GM23248 (cell line): ENCODE measurements around the gene TNFRSF18.

Experiments used
- EZH2 ChIP-seq: fragments of 200-600 bp; sonication (generic); IDR thresholded peaks from 2 replicates; pipeline ENCODE4 v1.6.1; 2018; ENCODE audit warnings: antibody characterized with exemption, mild to moderate bottlenecking; ENCODE audit not compliant: insufficient read depth, poor library complexity, severe bottlenecking
- EZH2phosphoT487 ChIP-seq: fragments of 200-600 bp; sonication (generic); IDR thresholded peaks from 2 replicates; pipeline ENCODE4 v1.6.1; 2018; ENCODE audit warnings: antibody characterized with exemption, moderate library complexity, mild to moderate bottlenecking, low read depth; ENCODE audit not compliant: insufficient read depth

DNA sequence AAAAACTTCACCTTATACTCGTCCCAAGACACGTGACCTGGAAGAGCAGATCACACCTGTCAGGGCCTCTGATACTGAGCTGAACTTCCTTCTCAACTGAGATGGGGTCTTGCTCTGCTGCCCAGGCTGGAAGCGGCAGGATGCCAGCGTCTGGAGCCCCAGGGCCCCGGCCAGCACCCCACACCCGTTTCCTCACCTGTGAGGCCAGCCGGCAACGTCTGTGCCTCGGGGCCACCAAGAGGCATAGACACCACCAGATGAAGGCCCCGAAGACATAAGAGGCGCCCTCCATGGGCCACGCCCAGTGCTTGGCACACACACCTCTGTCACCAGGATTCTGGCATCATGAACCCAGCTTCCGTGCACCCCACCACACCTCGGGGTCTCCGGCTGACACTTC, 16.9 kb upstream of the TNFRSF18 start:
- TF ChIP-seq EZH2, result no peak
- no peak for TF ChIP-seq EZH2phosphoT487
